Motor neuron (in vitro differentiated cells): ENCODE results near the gene TDRD12. TPM values are rescaled to one million over a fixed set of nuclear protein-coding genes. Genes with fewer than 3 reads are reported as not detected.
A peak's percentile ranks its signal among the peaks of the same experiment; 100 is the strongest.
"Not testable (repeated sequence)": the region's sequence is repeated elsewhere in the genome, so short reads cannot be mapped to it uniquely, and the experiment has no call there.

Source experiments
- ATAC-seq, 8 experiments: fragments of 200-7000 bp; cut with Tn5 transposase; replicated peaks in 6 of 8; 2 replicates each; pipeline ENCODE4 v1.8.0; 2021; ENCODE audit warnings: mild to moderate bottlenecking in 8 of 8, moderate library complexity in 8 of 8
- H3K27ac ChIP-seq, 2 donors: fragments of 250-450 bp; sonication (Bioruptor Pico); 2 replicates each; pipeline ENCODE4 v1.9.0; 2021; ENCODE audit warnings: antibody characterized with exemption in 2 of 2, mild to moderate bottlenecking in 2 of 2, moderate library complexity in 1 of 2
- H3K4me1 ChIP-seq, 2 donors: fragments of 250-450 bp; sonication (Bioruptor Pico); replicated peaks in 1 of 2; 2 replicates each; pipeline ENCODE4 v1.6.1; 2021; ENCODE audit warnings: antibody characterized with exemption in 2 of 2, mild to moderate bottlenecking in 2 of 2, moderate library complexity in 1 of 2
- H3K4me3 ChIP-seq, 5 donors: fragments of 250-450 bp; sonication (Bioruptor Pico); 2 replicates each; pipeline ENCODE4 v1.9.0; 2021; ENCODE audit warnings: antibody characterized with exemption in 5 of 5, mild to moderate bottlenecking in 5 of 5, moderate library complexity in 4 of 5
- WGBS, 10 experiments: fragments of 450-650 bp; shearing (Covaris generic); methylation state at CpG; one replicate each; pipeline ENCODE4 v1.0.0; 2022; 5-methylcytosine and 5-hydroxymethylcytosine counted together
- in situ Hi-C, 9 experiments: fragments of 400-800 bp; cut with MboI; loops; one replicate each; pipeline ENCODE4 v1.15.0; 2021; ENCODE audit warnings: low sequenced_read_pairs in 9 of 9, low pct_unique_long_range_greater_than_20kb in 2 of 9; ENCODE audit not compliant: unreplicated experiment in 9 of 9
- total RNA-seq, 8 experiments: library from RNA; unstranded; fragments of 300-600 nt; gene quantifications; 2 replicates each; pipeline versions ENCODE4 v1.2.3 to v1.2.4, GENCODE V29; 2022

Gene TDRD12
- total RNA-seq, 8 experiments from 2014 or later = 0.21 to 0.98 (median 0.50) TPM

DNA sequence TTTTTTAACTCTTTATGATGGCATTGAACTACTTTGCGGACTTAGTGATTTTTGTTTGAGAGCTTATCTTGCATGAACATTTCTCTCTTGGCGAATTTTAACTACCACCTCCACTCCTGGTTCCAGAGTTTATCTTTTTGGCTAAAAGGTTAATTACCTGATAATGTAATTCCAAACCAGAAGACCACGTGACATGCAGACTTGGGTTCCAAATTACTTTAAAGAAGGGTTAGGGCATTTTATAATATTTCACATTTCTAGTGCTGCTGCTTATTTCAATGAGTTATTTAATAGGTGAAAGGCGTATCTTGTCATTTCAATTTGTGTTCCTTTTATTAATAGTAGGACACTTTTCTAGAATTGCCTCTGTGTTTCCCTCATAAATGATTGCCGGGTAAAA is 52.0 kb downstream of the TDRD12 start:
- in situ Hi-C loops = no loop called here
- ATAC-seq = no peak
- Histone ChIP-seq H3K4me1 (no peaks in the 10 kb centered on the region), H3K27ac (no peak overlapping the region), H3K4me3 (no peak overlapping the region)
- 26 to 100% (median 78%) methylated on average over 2 to 5 of the region's 5 CpGs for WGBS, 10 experiments

DNA sequence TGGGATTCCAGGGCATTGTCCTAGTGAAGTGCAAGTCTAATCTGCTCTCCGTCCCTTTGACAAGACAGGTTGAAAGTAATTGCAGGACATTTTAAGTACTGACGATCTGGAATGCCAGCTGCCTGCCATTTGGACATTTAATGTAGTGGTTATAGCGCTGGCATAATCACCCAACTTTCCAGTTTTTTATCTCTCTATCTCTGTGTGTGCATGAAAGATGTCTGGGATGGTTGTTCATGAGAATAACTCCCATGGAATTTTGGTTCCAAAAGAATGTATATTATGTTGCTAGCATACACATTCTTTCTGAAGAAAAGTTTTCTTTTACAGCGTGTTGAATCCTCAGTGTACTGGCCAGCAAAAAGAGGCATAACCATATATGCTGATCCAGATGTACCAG is 53.6 kb downstream of the TDRD12 start:
- Histone ChIP-seq H3K4me3 (no peak overlapping the region), H3K27ac (no peak overlapping the region), H3K4me1 (no peaks in the 10 kb centered on the region)
- no peak for ATAC-seq
- 17 to 92% (median 77%) methylated on average over 1 to 4 of the region's 4 CpGs for WGBS, 10 experiments
- in situ Hi-C loops = no loop called here

DNA sequence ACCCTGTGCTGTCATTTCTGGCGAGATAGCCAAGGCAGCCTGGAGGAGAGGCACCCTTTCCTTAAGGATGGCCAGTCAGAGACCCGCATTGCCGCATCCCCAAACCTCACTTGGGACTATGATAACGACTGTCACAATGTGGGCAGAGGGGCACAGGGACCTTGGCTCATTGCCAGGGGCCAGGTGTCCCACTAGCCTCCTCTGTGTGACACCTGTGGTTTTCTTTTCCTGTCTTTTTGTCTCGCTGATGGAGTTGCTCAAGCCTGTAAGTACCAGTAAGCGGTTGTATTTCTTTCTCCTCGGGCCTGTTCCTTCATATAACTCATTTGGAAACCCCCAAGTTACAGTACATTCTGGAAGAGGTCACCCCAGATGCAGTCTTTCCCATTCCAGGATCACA is 59.5 kb downstream of the TDRD12 start:
- no peak for ATAC-seq
- 16 to 100% (median 68%) methylated on average over 2 to 6 of the region's 7 CpGs; no CpG with 5 or more reads in 2 of the 10 experiments for WGBS, 10 experiments
- H3K4me3 ChIP-seq = no peak overlapping the region
- H3K4me1 ChIP-seq = no peaks in the 10 kb centered on the region
- no peak overlapping the region for H3K27ac ChIP-seq
- in situ Hi-C loops = no loop called here

DNA sequence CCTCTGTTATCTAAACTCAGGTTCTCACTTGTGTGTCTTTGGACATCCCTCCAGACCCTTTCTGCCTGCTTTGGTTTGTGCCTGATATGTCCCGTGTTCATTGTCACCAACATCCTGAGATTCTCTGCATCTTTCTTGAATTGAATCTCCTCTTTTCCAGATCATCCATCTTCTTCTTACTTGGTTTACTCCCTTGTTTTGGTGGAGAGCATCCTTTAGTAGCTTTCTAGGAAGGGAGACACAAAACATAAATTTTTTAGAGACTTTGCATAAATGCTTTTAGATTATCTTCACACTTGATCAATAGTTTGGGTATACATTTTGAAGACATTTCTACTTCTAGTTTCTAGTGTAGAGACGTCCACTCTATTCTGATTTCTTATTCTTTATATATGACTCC is 61.7 kb downstream of the TDRD12 start:
- no peaks in the 10 kb centered on the region for H3K4me1 ChIP-seq
- 8 to 100% (median 81%) methylated on average over 1 to 2 of the region's 2 CpGs; no CpG with 5 or more reads in 1 of the 10 experiments for WGBS, 10 experiments
- no peak overlapping the region for H3K27ac ChIP-seq
- in situ Hi-C loops = no loop called here
- H3K4me3 ChIP-seq = no peak overlapping the region
- no peak for ATAC-seq

DNA sequence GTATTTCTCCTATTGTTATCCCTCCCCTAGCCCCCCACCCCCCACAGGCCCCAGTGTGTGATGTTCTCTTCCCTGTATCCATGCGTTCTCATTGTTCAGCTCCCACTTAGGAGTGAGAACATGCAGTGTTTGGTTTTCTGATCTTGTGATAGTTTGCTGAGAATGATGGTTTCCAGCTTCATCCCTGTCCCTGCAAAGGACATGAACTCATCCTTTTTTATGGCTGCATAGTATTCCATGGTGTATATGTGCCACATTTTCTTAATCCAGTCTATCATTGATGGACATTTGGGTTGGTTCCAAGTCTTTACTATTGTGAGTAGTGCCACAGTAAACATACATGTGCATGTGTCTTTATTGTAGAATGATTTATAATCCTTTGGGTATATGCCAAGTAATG is 62.5 kb downstream of the TDRD12 start:
- H3K4me1 ChIP-seq, in situ Hi-C loops, H3K4me3 ChIP-seq, ATAC-seq, H3K27ac ChIP-seq: not testable (repeated sequence)
- no CpG with 5 or more reads among the region's 1 CpG for WGBS, 10 experiments

DNA sequence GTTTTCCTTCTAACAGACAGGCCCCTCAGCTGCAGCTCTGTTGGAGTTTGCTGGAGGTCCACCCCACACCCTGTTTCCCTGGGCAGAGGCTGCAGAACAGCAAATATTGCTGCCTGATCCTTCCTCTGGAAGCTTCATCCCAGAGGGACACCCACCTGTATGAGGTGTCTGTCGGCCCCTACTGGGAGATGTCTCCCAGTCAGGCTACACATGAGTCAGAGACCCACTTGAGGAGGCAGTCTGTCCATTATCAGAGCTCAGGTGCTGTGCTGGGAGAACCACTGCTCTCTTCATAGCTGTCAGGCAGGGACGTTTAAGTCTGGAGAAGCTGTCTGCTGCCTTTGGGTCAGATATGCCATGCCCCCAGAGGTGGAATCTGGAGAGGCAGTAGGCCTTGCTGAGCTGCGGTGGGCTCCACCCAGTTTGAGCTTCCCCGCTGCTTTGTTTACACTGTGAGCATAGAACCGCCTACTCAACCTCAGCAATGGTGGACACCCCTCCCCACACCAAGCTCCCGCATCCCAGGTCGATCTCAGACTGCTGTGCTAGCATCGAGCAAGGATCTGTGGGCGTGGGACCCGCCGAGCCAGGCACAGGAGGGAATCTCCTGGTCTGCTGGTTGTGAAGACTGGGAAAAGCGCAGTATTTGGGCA is 67.7 kb downstream of the TDRD12 start:
- ATAC-seq = peak in 1 of 8 experiments; percentile 42
- H3K4me1 ChIP-seq, in situ Hi-C loops, H3K4me3 ChIP-seq, H3K27ac ChIP-seq: not testable (repeated sequence)
- 17 to 80% (median 50%) methylated on average over 1 to 4 of the region's 12 CpGs; no CpG with 5 or more reads in 5 of the 10 experiments for WGBS, 10 experiments

DNA sequence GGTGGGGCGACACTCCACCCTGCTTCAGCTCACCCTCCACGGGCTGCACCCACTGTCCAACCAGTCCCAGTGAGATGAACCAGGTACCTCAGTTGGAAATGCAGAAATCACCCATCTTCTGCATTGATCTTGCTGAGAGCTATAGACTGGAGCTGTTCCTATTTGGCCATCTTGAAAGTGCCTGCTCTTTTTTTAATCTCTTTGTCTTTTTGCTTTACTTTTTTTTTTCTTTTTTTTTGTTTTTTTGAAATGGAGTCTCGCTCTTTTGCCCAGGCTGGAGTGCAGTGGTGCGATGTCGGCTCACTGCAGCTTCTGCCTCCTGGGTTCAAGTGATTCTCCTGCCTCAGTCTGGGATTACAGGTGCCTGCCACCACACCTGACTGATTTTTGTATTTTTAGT is 68.3 kb downstream of the TDRD12 start:
- ATAC-seq, in situ Hi-C loops, H3K27ac ChIP-seq, H3K4me3 ChIP-seq, H3K4me1 ChIP-seq: not testable (repeated sequence)
- WGBS, 10 experiments = 61 to 100% (median 83%) methylated on average over 1 to 5 of the region's 5 CpGs; no CpG with 5 or more reads in 2 of the 10 experiments

DNA sequence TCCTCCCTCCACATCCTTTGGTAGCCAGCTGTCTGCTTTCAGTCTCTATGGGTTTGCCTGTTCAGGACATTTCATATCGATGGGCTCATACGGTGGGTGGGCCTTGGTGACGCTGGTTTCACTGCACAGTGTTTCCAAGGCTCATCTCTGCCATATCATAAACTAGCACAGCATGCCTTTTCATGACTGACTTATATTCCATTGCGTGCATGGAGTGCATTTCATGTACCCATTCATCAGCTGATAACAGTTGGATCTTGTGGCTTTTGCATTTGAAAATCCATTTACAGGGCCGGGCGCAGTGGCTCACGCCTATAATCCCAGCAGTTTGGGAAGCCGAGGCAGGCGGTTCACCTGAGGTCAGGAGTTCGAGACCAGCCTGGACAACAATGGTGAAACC is 69.9 kb downstream of the TDRD12 start:
- WGBS, 10 experiments = 40 to 100% (median 97%) methylated on average over 3 to 10 of the region's 10 CpGs; no CpG with 5 or more reads in 4 of the 10 experiments

DNA sequence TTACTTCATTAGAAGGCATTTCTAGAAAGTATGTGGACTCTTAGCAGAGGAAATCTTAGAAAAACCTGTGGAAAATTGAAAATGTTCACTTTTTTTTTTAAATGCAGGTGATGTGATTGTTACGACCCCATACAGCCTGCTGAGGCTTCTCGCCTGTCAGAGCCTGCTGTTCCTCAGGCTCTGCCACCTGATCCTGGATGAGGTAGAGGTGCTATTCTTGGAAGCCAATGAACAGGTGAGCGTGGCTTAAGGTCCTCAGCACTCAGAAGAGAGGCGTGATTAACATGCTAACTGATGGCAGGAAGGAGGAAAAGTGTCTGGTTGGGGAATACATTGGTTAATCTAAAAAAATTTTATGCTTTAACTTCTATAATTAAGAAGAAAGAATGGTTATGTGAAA is 78.6 kb downstream of the TDRD12 start:
- WGBS, 10 experiments = 0 to 100% (median 76%) methylated on average over 1 to 4 of the region's 4 CpGs; no CpG with 5 or more reads in 1 of the 10 experiments
- no peak overlapping the region for H3K27ac ChIP-seq
- no peak overlapping the region for H3K4me3 ChIP-seq
- in situ Hi-C loops = no loop called here
- ATAC-seq = no peak
- H3K4me1 ChIP-seq = no peaks in the 10 kb centered on the region

More for the DNA sequence above, 69.9 kb downstream of the TDRD12 start:
- in situ Hi-C loops = no loop called here
- no peak for ATAC-seq
- Histone ChIP-seq H3K4me1 (no peaks in the 10 kb centered on the region), H3K27ac (no peak overlapping the region), H3K4me3 (no peak overlapping the region)

DNA sequence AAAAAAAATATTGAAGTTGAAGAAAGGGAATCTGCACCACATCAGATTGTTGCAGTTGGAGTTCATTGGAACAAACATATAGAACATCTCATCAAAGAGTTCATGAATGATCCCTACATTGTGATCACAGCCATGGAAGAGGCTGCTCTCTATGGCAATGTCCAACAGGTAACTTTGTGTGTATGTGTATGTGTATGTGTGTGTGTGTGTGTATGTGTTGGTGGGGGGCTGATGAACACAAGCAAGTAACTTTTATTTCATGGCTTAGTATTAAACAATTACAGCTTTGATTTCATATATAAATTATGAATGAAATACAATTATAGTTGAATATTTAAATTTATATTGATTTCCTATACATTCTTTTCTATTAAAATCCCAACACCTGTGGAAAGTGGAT is 80.6 kb downstream of the TDRD12 start:
- peaks cover 0 to 2% of the 10 kb centered on the region in 2 donors for H3K4me1 ChIP-seq
- no peak for ATAC-seq
- no peak overlapping the region for H3K4me3 ChIP-seq
- no peak overlapping the region for H3K27ac ChIP-seq
- in situ Hi-C loops = no loop called here

DNA sequence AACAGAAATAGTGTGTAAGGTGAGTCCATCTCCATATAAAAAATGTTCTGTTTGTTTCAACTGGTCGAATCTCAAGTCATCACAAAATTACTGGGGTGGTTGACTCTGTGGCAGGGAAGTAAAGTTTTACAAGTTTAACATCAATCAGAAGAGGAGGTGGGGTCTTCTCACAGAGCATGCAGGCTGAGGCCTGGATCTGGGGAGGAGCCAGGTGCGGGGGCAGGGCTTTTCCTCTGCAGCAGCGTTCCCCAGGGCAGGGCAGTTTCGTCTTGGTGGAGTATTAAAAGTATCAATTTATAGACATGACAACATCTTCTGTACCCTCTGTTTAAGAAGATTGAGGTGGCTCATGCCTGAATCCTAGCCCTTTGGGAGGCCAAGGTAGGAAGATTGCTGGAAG is 81.2 kb downstream of the TDRD12 start:
- 4 to 100% (median 35%) methylated on average over 1 to 4 of the region's 4 CpGs for WGBS, 10 experiments
- ATAC-seq = no peak
- Histone ChIP-seq H3K27ac (no peak overlapping the region), H3K4me3 (no peak overlapping the region), H3K4me1 (peaks cover 0 to 2% of the 10 kb centered on the region in 2 donors)
- in situ Hi-C loops = no loop called here

DNA sequence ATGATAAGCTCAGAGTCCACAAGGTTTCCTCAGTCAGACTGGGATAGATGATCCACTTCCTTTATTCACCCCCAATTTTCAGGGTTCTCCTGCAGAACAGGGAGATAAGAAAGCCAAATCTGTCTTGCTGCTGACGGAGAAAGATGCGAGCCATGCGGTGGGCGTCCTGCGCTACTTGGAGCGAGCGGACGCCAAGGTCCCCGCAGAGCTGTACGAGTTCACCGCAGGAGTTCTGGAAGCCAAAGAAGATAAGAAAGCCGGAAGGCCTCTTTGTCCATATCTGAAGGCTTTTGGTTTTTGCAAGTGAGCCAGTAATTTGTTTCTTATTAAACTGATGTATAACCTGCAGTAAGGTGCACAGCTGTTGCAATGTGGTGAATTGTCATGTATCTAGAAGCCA is 83.3 kb downstream of the TDRD12 start:
- in situ Hi-C loops = no loop called here
- 40 to 100% (median 80%) methylated on average over 1 to 11 of the region's 12 CpGs; no CpG with 5 or more reads in 2 of the 10 experiments for WGBS, 10 experiments
- Histone ChIP-seq H3K4me3 (no peak overlapping the region), H3K4me1 (peaks cover 0 to 2% of the 10 kb centered on the region in 2 donors), H3K27ac (no peak overlapping the region)
- ATAC-seq = no peak

DNA sequence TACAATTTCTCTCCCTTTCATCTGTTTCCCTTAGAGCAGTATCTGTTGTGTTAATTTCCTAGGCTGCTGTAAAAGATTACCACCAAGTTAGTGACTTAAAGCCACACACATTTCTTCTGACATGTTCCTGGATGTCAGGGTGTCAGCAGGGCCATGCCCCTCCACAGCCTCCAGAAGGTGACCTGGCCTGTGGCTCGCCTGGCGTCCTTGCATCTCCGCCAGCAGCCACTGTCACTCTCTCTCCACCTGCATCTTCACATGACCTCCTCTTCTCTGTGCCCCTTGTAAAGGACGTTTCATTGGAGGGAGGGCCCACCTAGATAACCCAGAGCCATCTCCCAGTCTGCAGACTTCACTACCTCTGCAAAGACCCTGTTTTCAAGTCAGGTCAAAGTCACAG is 88.7 kb downstream of the TDRD12 start:
- Histone ChIP-seq H3K4me1 (peaks cover 0 to 2% of the 10 kb centered on the region in 2 donors), H3K27ac (no peak overlapping the region), H3K4me3 (no peak overlapping the region)
- WGBS, 10 experiments = 17 to 100% (median 89%) methylated on average over 1 to 4 of the region's 4 CpGs; no CpG with 5 or more reads in 2 of the 10 experiments
- in situ Hi-C loops = no loop called here
- no peak for ATAC-seq

DNA sequence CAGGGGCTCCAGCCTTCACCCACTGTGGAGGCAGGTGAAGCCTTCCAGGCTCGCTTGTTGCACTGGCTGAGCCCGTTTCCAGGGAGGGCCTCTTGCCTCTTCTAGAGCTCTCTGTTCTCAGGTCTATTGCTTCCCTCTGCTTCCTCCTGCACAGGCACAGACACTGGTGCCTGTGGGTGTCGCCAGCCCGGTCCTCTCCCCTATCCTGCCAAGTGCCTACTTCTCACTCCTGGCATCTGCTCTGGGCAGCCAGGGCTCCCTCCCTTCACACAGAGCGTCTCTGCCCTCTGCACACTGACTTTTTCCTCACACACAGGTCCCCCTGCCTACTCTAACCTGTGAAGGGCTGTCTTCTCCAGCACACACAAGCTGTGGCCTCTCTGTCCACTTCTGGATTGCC is 89.7 kb downstream of the TDRD12 start:
- Histone ChIP-seq H3K27ac (no peak overlapping the region), H3K4me1 (peaks cover 4% of the 10 kb centered on the region in 2 donors), H3K4me3 (no peak overlapping the region)
- WGBS, 10 experiments = 0 to 81% (median 55%) methylated on average over 1 to 5 of the region's 5 CpGs; no CpG with 5 or more reads in 3 of the 10 experiments
- ATAC-seq = peak in 3 of 8 experiments; percentile 9 to 81 (median 33)
- in situ Hi-C loops = no loop called here
